HCT116 (cell line): ENCODE results near the gene GSPT1.
"Not testable (repeated sequence)": the region's sequence is repeated elsewhere in the genome, so short reads cannot be mapped to it uniquely, and the experiment has no call there.

Source experiments
- CBX3 ChIP-seq: IDR thresholded peaks from 2 replicates; pipeline ENCODE4 v1.6.1; 2012; ENCODE audit warnings: low read depth
- CEBPB ChIP-seq: IDR thresholded peaks from 2 replicates; pipeline ENCODE4 v1.6.1; 2012; ENCODE audit warnings: low read depth
- POLR2AphosphoS5 ChIP-seq: IDR thresholded peaks from 2 replicates; pipeline ENCODE4 v1.6.1; 2011; ENCODE audit warnings: mild to moderate bottlenecking, low read depth, low read length, moderate library complexity
- RAD21 ChIP-seq: IDR thresholded peaks from 2 replicates; pipeline ENCODE4 v1.6.1; 2012; ENCODE audit warnings: low read depth, mild to moderate bottlenecking
- SP1 ChIP-seq: IDR thresholded peaks from 2 replicates; pipeline ENCODE4 v1.6.1; 2012; ENCODE audit warnings: low read depth
- YY1 ChIP-seq: IDR thresholded peaks from 2 replicates; pipeline ENCODE4 v1.6.1; 2011; ENCODE audit warnings: low read length, low read depth, moderate library complexity, mild to moderate bottlenecking; ENCODE audit not compliant: insufficient replicate concordance; ENCODE audit errors: extremely low read depth
- ZNF274 ChIP-seq: fragments of 200-500 bp; sonication (Bioruptor generic); IDR thresholded peaks from 2 replicates; pipeline ENCODE4 v1.6.1; 2014; ENCODE audit warnings: mild to moderate bottlenecking, low read depth, low read length, inconsistent platforms
- TF ChIP-seq, protein P1 (sequence below): IDR thresholded peaks from 2 replicates; pipeline ENCODE4 v1.6.1; 2012; ENCODE audit warnings: low read depth
- TF ChIP-seq, protein P2 (sequence below), 3 experiments: fragments of 200-600 bp in 1 of 3; sonication (generic) in 1 of 3; IDR thresholded peaks in 2 of 3; conservative IDR thresholded peaks in 1 of 3; 2 replicates each; pipeline ENCODE4 v1.5.1; 2012 to 2017; ENCODE audit warnings: low read depth in 2 of 3, low read length in 2 of 3, antibody characterized with exemption in 1 of 3, borderline replicate concordance in 1 of 3, control low read depth in 1 of 3, mild to moderate bottlenecking in 1 of 3, mixed read lengths in 1 of 3, mixed run types in 1 of 3, moderate library complexity in 1 of 3; ENCODE audit not compliant: insufficient read depth in 1 of 3
- TF ChIP-seq, protein P3 (sequence below): IDR thresholded peaks from 2 replicates; pipeline ENCODE4 v1.6.1; 2011; ENCODE audit warnings: mild to moderate bottlenecking, low read length, moderate library complexity; ENCODE audit not compliant: insufficient replicate concordance; ENCODE audit errors: extremely low read depth

DNA sequence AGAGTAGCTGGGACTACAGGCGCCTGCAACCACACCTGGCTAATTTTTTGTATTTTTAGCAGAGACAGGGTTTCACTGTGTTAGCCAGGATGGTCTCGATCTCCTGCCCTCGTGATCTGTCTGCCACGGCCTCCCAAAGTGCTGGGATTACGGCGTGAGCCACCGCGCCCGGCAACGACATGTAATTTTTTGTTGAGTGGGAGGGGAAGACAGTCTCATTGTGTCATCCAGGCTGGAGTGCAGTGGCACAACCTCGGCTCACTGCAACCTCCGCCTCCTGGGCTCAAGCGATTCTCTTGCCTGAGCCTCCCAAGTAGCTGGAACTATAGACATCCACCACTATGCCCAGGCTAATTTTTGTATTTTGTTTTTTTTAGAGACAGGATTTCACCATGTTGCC is 96.8 kb downstream of the GSPT1 start:
- TF ChIP-seq CEBPB, POLR2AphosphoS5, SP1, CBX3, RAD21, YY1, ZNF274: not testable (repeated sequence)
- TF ChIP-seq, protein P1, sequence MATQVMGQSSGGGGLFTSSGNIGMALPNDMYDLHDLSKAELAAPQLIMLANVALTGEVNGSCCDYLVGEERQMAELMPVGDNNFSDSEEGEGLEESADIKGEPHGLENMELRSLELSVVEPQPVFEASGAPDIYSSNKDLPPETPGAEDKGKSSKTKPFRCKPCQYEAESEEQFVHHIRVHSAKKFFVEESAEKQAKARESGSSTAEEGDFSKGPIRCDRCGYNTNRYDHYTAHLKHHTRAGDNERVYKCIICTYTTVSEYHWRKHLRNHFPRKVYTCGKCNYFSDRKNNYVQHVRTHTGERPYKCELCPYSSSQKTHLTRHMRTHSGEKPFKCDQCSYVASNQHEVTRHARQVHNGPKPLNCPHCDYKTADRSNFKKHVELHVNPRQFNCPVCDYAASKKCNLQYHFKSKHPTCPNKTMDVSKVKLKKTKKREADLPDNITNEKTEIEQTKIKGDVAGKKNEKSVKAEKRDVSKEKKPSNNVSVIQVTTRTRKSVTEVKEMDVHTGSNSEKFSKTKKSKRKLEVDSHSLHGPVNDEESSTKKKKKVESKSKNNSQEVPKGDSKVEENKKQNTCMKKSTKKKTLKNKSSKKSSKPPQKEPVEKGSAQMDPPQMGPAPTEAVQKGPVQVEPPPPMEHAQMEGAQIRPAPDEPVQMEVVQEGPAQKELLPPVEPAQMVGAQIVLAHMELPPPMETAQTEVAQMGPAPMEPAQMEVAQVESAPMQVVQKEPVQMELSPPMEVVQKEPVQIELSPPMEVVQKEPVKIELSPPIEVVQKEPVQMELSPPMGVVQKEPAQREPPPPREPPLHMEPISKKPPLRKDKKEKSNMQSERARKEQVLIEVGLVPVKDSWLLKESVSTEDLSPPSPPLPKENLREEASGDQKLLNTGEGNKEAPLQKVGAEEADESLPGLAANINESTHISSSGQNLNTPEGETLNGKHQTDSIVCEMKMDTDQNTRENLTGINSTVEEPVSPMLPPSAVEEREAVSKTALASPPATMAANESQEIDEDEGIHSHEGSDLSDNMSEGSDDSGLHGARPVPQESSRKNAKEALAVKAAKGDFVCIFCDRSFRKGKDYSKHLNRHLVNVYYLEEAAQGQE: not testable (repeated sequence)
- TF ChIP-seq, protein P2, sequence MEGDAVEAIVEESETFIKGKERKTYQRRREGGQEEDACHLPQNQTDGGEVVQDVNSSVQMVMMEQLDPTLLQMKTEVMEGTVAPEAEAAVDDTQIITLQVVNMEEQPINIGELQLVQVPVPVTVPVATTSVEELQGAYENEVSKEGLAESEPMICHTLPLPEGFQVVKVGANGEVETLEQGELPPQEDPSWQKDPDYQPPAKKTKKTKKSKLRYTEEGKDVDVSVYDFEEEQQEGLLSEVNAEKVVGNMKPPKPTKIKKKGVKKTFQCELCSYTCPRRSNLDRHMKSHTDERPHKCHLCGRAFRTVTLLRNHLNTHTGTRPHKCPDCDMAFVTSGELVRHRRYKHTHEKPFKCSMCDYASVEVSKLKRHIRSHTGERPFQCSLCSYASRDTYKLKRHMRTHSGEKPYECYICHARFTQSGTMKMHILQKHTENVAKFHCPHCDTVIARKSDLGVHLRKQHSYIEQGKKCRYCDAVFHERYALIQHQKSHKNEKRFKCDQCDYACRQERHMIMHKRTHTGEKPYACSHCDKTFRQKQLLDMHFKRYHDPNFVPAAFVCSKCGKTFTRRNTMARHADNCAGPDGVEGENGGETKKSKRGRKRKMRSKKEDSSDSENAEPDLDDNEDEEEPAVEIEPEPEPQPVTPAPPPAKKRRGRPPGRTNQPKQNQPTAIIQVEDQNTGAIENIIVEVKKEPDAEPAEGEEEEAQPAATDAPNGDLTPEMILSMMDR (IDR thresholded peaks at IDR 0.05 in 2 of 3, conservative IDR thresholded peaks at IDR 0.05 in 1 of 3; ENCODE audit: borderline replicate concordance in 1 of 3, insufficient read depth in 1 of 3, low read depth in 2 of 3, low read length in 2 of 3): not testable (repeated sequence)
- TF ChIP-seq, protein P3, sequence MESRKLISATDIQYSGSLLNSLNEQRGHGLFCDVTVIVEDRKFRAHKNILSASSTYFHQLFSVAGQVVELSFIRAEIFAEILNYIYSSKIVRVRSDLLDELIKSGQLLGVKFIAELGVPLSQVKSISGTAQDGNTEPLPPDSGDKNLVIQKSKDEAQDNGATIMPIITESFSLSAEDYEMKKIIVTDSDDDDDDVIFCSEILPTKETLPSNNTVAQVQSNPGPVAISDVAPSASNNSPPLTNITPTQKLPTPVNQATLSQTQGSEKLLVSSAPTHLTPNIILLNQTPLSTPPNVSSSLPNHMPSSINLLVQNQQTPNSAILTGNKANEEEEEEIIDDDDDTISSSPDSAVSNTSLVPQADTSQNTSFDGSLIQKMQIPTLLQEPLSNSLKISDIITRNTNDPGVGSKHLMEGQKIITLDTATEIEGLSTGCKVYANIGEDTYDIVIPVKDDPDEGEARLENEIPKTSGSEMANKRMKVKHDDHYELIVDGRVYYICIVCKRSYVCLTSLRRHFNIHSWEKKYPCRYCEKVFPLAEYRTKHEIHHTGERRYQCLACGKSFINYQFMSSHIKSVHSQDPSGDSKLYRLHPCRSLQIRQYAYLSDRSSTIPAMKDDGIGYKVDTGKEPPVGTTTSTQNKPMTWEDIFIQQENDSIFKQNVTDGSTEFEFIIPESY: not testable (repeated sequence)
